GM19463 (cell line): ENCODE measurements around the gene LRRC10B.

ENCODE experiments used
- ATAC-seq: cut with Tn5 transposase; IDR thresholded peaks from one replicate; pipeline ENCODE4 v1.9.1; 2021; ENCODE audit warnings: mild to moderate bottlenecking, moderate library complexity; ENCODE audit not compliant: unreplicated experiment

Gene LRRC10B

GRCh38 chr11:61486011-61486620, 22.4 kb upstream of the LRRC10B start:
- ATAC-seq = no peak

- ATAC-seq = no peak
These were observed 21.8 kb upstream of the LRRC10B start for GRCh38 chr11:61486779-61487178.

GRCh38 chr11:61487342-61488025, 21.1 kb upstream of the LRRC10B start:
- no peak for ATAC-seq

- no peak for ATAC-seq
These were observed 19.8 kb upstream of the LRRC10B start for GRCh38 chr11:61488651-61489291.

GRCh38 chr11:61489833-61490721, 18.5 kb upstream of the LRRC10B start:
- no peak for ATAC-seq

- ATAC-seq = no peak
These were observed 16.7 kb upstream of the LRRC10B start for GRCh38 chr11:61491736-61492395.

- no peak for ATAC-seq
These were observed 14.1 kb upstream of the LRRC10B start for GRCh38 chr11:61494381-61494961.

- ATAC-seq = no peak
These were observed 12.5 kb upstream of the LRRC10B start for GRCh38 chr11:61495801-61496601.

- ATAC-seq = no peak
These were observed 11.7 kb upstream of the LRRC10B start for GRCh38 chr11:61496602-61497400.

- no peak for ATAC-seq
These were observed 11.1 kb upstream of the LRRC10B start for GRCh38 chr11:61497473-61497872.

GRCh38 chr11:61497876-61498275, 10.7 kb upstream of the LRRC10B start:
- no peak for ATAC-seq

- no peak for ATAC-seq
These were observed 9.7 kb upstream of the LRRC10B start for GRCh38 chr11:61498767-61499341.

GRCh38 chr11:61499816-61500491, 8.6 kb upstream of the LRRC10B start:
- no peak for ATAC-seq

- no peak for ATAC-seq
These were observed 6.0 kb upstream of the LRRC10B start for GRCh38 chr11:61502522-61502921.

GRCh38 chr11:61503135-61503770, 5.3 kb upstream of the LRRC10B start:
- no peak for ATAC-seq

- no peak for ATAC-seq
These were observed 3.4 kb upstream of the LRRC10B start for GRCh38 chr11:61505106-61505505.

GRCh38 chr11:61505640-61506155, 2.9 kb upstream of the LRRC10B start:
- ATAC-seq = no peak
